Breast epithelium (tissue), 3 donors: Measurements from ENCODE around the gene CSF2.

Experiments
- CTCF ChIP-seq, 3 donors: fragments of 450-650 bp; IDR thresholded peaks; one replicate each; pipeline ENCODE4 v1.5.1; 2016 to 2017; ENCODE audit warnings: antibody characterized with exemption in 3 of 3, mild to moderate bottlenecking in 3 of 3, moderate library complexity in 3 of 3
- POLR2A ChIP-seq: fragments of 450-650 bp; IDR thresholded peaks from one replicate; pipeline ENCODE4 v1.6.1; 2016; ENCODE audit warnings: antibody characterized with exemption, mild to moderate bottlenecking, moderate library complexity

- TF ChIP-seq POLR2A (no peak), CTCF (IDR thresholded peaks at IDR 0.05) (no peak)
Observed at GRCh38 chr5:132095077-132095410, 21.5 kb downstream of the CSF2 start.
